Activated CD4-positive, alpha-beta T cell treated with anti-CD3 and anti-CD28 coated beads, Interleukin-2, amount 10 ng/mL, durations not matched to agents 7 days and 5 days (primary cell): ENCODE data around the gene MCRIP1. TPM values are rescaled to one million over a fixed set of nuclear protein-coding genes. Genes with fewer than 3 reads are reported as not detected.

Experiments used
- CTCF ChIA-PET: fragments of 350-600 bp; sonication (Branson Sonifier 250); formaldehyde crosslinking; loops from one replicate; lab custom pipeline; 2021; ENCODE audit warnings: antibody characterized with exemption; lab: Charles Lee
- POLR2A ChIA-PET: fragments of 350-600 bp; sonication (Branson Sonifier 250); formaldehyde crosslinking; loops from one replicate; lab custom pipeline; 2021; ENCODE audit warnings: antibody characterized with exemption; lab: Charles Lee
- DNase-seq: peaks from one replicate; pipeline ENCODE4 v3.0.0-alpha.2; 2020
- H3K27ac Mint-ChIP-seq: one replicate; pipeline ENCODE4 v1.8.0; 2021; ENCODE audit warnings: mild to moderate bottlenecking, moderate library complexity, mixed read lengths
- H3K27me3 Mint-ChIP-seq: one replicate; pipeline ENCODE4 v1.8.0; 2021; ENCODE audit warnings: mixed read lengths
- H3K36me3 Mint-ChIP-seq: one replicate; pipeline ENCODE4 v1.8.0; 2021; ENCODE audit warnings: low read depth, mixed read lengths
- H3K4me1 Mint-ChIP-seq: one replicate; pipeline ENCODE4 v1.8.0; 2021; ENCODE audit warnings: mixed read lengths
- H3K4me3 Mint-ChIP-seq: one replicate; pipeline ENCODE4 v1.8.0; 2021; ENCODE audit warnings: mild to moderate bottlenecking, moderate library complexity, mixed read lengths
- H3K9me3 Mint-ChIP-seq: one replicate; pipeline ENCODE4 v1.8.0; 2021; ENCODE audit warnings: mixed read lengths
- total RNA-seq, 2 experiments: library from RNA; stranded (reverse); gene quantifications; one replicate each; pipeline ENCODE4 v1.2.3, GENCODE V29; 2021

The MCRIP1 gene
- total RNA-seq, 2 experiments from 2014 or later, result 45.7 to 47.8 TPM

DNA sequence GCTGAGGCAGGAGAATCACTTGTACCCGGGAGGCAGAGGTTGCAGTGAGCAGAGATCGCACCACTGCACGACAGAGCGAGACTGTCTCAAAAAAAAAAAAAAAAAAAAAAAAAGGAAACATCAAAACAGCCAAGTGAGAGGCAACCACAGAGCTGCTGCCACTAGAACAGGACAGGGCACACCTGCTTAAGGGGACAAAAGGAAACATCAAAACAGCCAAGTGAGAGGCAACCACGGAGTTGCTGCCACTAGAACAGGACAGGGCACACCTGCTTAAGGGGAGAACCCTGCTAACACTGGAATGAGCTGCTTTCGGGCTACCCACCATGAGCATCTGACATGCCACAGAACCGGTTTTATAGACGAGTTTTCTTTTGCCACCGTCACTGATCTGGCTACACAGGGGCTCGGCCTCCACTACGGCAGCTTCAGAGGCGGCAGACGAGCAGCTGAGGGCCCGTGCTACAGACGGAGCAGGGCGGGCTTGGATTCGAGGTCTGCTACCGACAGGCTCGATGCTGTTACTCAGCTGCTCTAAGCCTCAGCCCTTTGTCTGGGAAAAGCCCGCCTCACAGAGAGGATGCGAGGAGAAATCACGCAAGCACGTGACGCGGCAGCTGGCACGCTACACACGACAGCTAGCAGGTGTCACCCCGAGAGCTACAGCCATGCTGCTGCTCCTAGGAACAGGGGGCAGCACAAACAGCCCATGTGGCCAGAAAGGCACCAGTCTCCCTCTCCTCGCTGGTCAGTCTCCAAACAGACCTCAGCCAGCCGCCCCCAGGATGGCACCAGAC lies 25.3 kb upstream of the MCRIP1 start:
- H3K4me3 Mint-ChIP-seq, result peak overlapping the region; percentile 91
- no peaks in the 10 kb centered on the region for H3K27me3 Mint-ChIP-seq
- H3K36me3 Mint-ChIP-seq, result peaks cover 51% of the 10 kb centered on the region
- peak overlapping the region; percentile 62 for H3K27ac Mint-ChIP-seq
- no peak for DNase-seq
- ChIA-PET POLR2A (no interaction called here), CTCF (interaction anchor here (0.6 to 1.1 kb wide), 2 partner anchors 16 to 21 kb away, joined by 3 to 5 read pairs; no protein-coding TSS in a partner anchor)
- no peaks in the 10 kb centered on the region for H3K9me3 Mint-ChIP-seq
- peaks cover 35% of the 10 kb centered on the region for H3K4me1 Mint-ChIP-seq

DNA sequence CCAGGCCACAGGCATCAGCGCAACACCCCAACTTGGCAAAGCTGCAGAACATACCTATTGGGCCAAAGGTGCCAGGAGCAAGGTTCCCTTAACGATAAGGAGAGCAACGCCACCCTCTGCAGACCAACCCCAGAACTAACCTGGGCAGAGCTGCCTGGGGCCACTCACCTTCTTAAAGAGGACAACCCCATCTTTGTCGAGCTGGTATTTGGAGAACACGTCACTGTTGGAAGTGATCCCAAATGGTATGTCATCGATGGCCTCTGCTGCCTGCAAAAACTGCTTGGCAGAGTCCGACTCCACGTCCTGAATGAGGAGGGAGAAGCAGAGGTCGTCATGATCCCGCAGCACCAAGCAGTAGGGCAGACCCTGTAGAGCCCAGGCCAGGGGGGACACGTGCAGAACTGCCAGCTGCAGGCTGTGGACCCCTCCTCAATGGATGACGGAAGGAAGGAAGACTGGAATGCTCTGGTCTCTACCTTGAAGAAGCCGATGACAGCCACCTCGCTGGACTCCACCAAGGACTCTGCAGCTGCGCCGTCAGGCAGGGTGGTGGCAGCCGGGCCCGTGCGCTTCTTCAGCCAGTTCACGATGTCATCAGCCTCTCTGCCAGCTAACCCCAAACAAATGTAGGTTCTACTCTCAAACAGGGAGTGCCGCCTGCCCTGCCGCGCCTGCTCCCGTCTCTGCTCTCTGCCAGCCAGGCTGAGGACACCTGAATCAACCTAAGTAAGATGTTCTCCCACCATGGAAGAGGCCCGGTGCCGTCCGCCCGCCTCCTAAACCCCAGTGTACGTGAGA lies 22.1 kb upstream of the MCRIP1 start:
- no peak overlapping the region for H3K4me3 Mint-ChIP-seq
- no peak overlapping the region for H3K27ac Mint-ChIP-seq
- H3K36me3 Mint-ChIP-seq, result peaks cover 61% of the 10 kb centered on the region
- no peak for DNase-seq
- CTCF ChIA-PET, result interaction anchor here (0.6 to 1.2 kb wide), 6 partner anchors 12 to 941 kb away, joined by 3 to 6 read pairs (median 3); partner anchors contain the start of gene ARL16
- H3K9me3 Mint-ChIP-seq, result no peaks in the 10 kb centered on the region
- H3K27me3 Mint-ChIP-seq, result no peaks in the 10 kb centered on the region
- POLR2A ChIA-PET, result no interaction called here
- H3K4me1 Mint-ChIP-seq, result peaks cover 25% of the 10 kb centered on the region

DNA sequence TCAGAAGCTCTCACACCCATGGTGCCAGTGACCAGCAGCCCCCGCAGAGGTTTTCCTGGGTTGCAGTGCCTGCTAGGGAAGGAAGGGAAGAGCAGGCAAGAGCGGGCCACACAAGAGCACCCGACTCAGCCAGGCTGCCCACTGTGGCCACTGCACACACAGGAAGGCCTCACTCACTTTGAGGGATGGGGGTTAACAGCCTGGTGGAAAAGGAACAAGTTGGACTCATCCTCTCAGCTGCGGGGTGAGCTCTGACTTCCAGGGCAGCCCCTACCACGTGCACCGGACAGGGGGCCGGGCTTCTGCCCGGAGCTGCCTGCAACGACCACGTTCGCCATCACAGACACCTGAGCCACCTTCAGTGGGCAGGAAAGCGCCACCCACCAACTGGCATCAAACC lies 19.1 kb upstream of the MCRIP1 start:
- peaks cover 40% of the 10 kb centered on the region for H3K36me3 Mint-ChIP-seq
- no peaks in the 10 kb centered on the region for H3K27me3 Mint-ChIP-seq
- no peak overlapping the region for H3K4me3 Mint-ChIP-seq
- ChIA-PET POLR2A (no interaction called here), CTCF (no interaction called here)
- no peak for DNase-seq
- no peak overlapping the region for H3K27ac Mint-ChIP-seq
- H3K9me3 Mint-ChIP-seq, result no peaks in the 10 kb centered on the region
- H3K4me1 Mint-ChIP-seq, result peaks cover 6% of the 10 kb centered on the region

DNA sequence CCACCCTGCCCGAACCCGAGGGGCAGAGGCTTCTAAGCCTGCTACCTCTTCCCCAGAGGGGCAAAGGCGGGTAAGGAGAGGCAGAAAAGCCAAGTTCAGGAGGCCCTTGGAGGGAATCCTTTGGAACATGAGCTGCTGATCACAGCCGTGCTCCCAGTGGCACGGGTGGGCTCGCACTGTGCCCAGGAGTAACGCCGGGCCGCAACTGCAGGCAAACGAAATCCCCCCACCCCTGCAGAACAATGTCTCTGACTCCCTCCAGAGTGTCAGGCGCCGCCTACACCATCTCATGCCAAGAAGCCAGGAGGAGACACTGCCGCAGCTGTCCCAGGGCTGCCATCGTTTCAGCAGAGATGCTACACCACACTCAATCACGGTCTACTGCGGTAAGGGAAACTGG lies 18.3 kb upstream of the MCRIP1 start:
- peaks cover 5% of the 10 kb centered on the region for H3K4me1 Mint-ChIP-seq
- H3K27ac Mint-ChIP-seq, result no peak overlapping the region
- CTCF ChIA-PET, result no interaction called here
- no peaks in the 10 kb centered on the region for H3K9me3 Mint-ChIP-seq
- H3K36me3 Mint-ChIP-seq, result peaks cover 41% of the 10 kb centered on the region
- POLR2A ChIA-PET, result no interaction called here
- no peak for DNase-seq
- no peak overlapping the region for H3K4me3 Mint-ChIP-seq
- H3K27me3 Mint-ChIP-seq, result no peaks in the 10 kb centered on the region

DNA sequence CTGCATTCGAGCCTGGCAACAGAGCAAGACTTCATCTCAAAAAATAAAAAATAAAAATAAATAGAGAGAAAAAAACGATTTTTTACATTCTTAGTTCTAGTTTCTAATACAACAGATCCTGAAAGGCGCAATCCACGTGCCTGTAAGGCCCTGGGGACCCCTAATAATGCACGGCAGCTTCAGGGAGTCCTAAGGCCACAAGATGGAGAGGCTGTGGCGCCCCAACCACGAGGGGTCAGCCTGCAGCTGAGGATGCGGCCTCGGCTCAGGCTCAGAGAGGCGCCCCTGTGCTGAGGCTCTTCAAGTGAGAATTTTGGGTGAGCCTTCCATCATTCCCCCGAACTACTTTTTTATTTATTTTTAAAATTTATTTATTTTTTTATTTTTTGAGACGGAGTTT lies 16.4 kb upstream of the MCRIP1 start:
- H3K4me3 Mint-ChIP-seq, result no peak overlapping the region
- no peak for DNase-seq
- H3K27me3 Mint-ChIP-seq, result no peaks in the 10 kb centered on the region
- H3K27ac Mint-ChIP-seq, result no peak overlapping the region
- ChIA-PET POLR2A (no interaction called here), CTCF (interaction anchor here (0.7 kb wide), 1 partner anchor 12 kb away, joined by 3 read pairs; no protein-coding TSS in a partner anchor)
- H3K4me1 Mint-ChIP-seq, result no peaks in the 10 kb centered on the region
- no peaks in the 10 kb centered on the region for H3K9me3 Mint-ChIP-seq
- peaks cover 39% of the 10 kb centered on the region for H3K36me3 Mint-ChIP-seq

DNA sequence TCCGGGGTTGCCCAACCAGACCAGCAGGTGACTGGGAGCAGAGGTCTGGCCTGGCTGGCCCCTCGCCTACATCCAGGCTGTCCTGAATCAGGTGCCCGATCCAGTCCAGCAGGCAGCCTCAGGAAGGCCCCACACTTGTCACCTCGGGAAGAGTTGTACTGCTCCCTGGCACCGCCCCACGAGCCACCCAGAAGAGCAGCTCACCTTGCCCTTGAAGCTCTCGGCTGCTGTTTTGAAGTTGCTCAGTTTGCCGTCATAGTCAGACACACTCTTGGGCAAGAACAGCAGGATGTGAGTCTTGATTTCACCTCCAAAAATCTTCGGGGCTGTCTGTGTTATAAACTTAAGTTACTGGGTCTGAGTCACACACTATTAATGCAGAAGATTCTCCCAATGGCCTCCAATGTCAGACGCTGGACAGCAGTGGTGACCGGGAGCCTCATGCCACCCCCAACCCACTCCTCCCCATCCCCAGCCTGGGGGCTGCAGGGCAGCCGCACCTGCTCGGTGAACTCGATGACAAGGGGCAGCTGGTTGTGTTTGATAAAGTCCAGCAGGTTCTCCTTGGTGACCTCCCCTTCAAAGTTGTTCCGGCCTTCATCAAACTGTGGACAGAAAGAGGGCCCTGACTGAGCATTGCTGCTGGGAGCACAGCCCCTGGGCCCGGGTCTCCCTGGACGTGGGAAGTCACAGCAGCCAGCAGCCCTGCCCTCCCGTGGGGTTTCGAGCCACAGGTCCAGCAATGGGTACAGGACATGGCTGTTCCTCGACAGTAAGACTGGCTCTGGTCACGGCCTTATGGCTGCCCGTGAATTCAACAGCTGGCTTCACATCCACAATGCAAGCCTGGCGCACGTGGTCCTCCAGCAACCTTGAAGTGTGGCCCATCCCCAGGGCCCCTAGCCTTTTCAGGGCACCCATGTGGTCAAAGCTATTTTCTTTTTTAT lies 13.9 kb upstream of the MCRIP1 start:
- H3K4me3 Mint-ChIP-seq, result no peak overlapping the region
- POLR2A ChIA-PET, result no interaction called here
- peaks cover 35% of the 10 kb centered on the region for H3K36me3 Mint-ChIP-seq
- CTCF ChIA-PET, result no interaction called here
- H3K27me3 Mint-ChIP-seq, result no peaks in the 10 kb centered on the region
- no peak for DNase-seq
- H3K9me3 Mint-ChIP-seq, result no peaks in the 10 kb centered on the region
- no peaks in the 10 kb centered on the region for H3K4me1 Mint-ChIP-seq
- H3K27ac Mint-ChIP-seq, result no peak overlapping the region

DNA sequence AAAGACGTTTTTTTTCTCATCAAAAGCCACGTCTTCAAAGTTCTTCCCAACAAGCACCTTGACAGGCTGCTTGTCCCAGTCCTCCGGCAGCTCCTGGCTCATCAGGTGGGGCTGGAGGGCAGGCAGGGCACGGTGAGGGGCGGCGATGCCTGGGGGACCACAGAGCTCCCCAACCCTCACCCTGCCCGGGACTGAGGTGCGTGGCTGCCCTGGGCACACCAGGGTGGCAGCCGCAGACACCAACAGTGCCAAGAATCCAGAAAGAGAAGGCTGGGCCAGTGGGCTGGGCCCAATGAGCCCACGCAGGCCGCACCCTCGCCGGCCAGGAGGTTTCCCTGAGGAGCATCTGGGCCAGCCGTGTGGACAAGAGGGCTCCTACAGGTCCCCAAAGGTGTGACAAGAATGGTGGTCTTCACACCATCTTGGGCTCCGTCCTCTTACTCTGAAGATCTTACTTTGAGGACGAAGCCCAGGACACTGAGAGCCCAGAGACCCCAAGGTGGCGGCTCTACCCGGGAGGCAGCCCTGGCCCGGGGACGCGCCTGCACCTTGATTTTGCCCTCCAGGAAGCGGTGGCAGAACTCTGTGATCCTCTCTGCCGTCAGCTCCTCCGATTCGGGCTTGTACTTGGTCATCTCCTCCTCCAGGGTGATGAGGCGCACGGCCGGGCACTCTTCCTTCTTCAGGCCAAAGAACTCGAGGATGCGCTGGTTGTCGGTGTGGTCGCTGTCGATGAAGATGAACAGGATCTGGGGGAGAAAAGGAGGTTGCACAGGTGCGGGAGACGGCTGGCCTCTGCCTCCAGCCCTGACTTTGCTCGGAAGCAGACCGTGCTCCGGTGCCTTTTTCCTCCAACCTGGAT lies 13.0 kb upstream of the MCRIP1 start:
- ChIA-PET CTCF (no interaction called here), POLR2A (no interaction called here)
- H3K27ac Mint-ChIP-seq, result no peak overlapping the region
- no peaks in the 10 kb centered on the region for H3K9me3 Mint-ChIP-seq
- H3K4me3 Mint-ChIP-seq, result no peak overlapping the region
- no peaks in the 10 kb centered on the region for H3K27me3 Mint-ChIP-seq
- no peaks in the 10 kb centered on the region for H3K4me1 Mint-ChIP-seq
- peaks cover 26% of the 10 kb centered on the region for H3K36me3 Mint-ChIP-seq
- DNase-seq, result no peak

DNA sequence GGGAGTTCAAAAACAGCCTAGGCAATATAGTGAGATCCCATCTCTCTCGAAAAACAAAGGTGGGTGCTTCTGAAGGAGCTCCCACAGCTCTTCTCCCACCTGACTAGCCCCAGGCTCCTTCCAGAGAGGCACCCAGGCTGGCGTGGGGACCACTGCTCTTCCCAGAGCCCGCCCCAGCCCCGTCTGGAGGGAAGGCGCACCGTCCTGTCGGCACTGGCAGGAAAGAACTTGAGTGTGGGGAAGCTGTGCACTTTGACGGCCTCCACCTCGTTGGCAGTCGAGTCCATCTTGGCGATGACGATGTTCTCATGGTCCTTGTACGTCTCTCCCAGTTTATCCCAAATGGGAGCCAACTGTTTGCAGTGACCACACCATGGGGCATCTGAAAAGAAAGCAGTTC lies 12.3 kb upstream of the MCRIP1 start:
- no peaks in the 10 kb centered on the region for H3K27me3 Mint-ChIP-seq
- no peak overlapping the region for H3K4me3 Mint-ChIP-seq
- ChIA-PET POLR2A (no interaction called here), CTCF (no interaction called here)
- peaks cover 24% of the 10 kb centered on the region for H3K36me3 Mint-ChIP-seq
- DNase-seq, result no peak
- no peaks in the 10 kb centered on the region for H3K9me3 Mint-ChIP-seq
- H3K4me1 Mint-ChIP-seq, result no peaks in the 10 kb centered on the region
- H3K27ac Mint-ChIP-seq, result no peak overlapping the region

DNA sequence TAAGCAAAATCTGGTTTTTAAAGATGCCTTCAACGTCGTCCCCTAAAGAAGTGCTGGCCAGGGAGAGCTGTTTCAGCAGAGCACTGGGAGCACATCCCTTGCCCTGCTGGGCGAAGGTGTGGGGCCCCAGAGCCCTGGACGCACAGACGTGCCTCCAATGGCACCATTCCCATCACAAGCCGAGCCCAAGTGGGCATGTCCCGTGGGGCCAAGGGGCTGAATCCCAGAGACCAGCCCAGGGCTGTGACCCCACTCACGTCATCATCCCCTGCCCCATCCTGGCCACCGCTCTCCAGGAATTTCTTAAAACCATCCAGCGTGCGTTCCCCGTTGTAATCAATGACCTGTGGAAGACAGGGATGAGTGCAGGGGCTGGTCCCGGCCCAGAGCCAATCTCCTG lies 11.8 kb upstream of the MCRIP1 start:
- Mint-ChIP-seq H3K9me3 (no peaks in the 10 kb centered on the region), H3K4me3 (no peak overlapping the region), H3K27ac (peak overlapping the region; percentile 73), H3K4me1 (no peaks in the 10 kb centered on the region), H3K27me3 (no peaks in the 10 kb centered on the region), H3K36me3 (peaks cover 24% of the 10 kb centered on the region)
- DNase-seq, result no peak
- ChIA-PET CTCF (no interaction called here), POLR2A (no interaction called here)

DNA sequence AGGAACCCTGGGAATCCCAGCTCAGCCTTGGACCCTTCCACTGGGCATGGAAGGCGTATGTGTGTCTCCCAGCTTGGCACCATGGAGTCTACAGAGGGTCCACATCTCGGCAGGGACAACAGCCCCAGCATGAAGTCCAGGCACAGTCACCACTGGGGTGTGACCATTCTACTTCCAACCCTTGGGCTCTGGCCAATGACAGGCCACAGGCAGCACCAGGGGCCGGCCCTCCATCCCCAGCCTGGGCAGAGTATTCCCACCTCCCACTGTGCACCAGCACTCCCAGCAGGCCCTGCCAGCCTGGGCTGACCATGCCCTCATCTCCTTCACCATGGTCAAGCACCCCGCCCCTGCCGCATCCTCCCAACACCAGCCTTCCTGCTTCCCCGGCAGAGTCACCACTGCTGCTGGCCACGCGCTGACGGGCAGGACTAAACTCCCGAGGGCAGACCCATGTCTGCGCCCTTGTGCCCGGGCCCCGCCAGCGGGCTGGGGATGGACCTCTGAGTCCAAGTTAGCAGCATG lies 11.3 kb upstream of the MCRIP1 start:
- ChIA-PET POLR2A (no interaction called here), CTCF (no interaction called here)
- H3K36me3 Mint-ChIP-seq, result peaks cover 24% of the 10 kb centered on the region
- H3K4me1 Mint-ChIP-seq, result no peaks in the 10 kb centered on the region
- no peaks in the 10 kb centered on the region for H3K27me3 Mint-ChIP-seq
- H3K4me3 Mint-ChIP-seq, result no peak overlapping the region
- no peaks in the 10 kb centered on the region for H3K9me3 Mint-ChIP-seq
- DNase-seq, result no peak
- H3K27ac Mint-ChIP-seq, result peak overlapping the region; percentile 73

DNA sequence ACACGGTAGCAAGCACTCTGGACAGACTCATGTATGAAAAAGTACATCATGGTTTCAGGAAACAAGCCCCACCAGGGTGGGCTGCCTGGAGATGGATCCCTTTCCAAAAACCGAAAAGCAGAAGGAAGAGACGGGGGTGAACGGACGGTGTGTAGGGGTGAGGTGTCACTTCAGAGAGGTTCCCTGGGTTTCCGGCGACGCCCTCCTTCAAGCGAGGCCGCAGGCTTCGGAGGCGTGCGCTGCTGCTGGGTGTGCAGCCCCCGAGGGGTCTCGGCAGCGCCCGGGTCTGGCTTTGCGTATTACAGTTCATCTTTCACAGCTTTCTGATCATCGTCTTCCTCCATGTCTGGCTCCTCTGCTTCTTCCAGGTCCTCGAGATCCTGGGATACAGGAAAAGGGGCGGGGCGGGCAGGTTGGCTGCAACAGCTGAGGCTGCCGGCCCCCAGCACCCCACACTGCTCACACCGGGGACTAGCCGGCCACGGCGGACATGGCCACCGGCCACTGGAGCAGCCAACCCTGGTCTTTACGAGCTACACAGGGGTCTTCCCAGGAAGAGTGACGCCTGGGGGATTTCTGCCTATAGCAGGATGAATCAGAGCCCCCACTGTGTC lies 10.7 kb upstream of the MCRIP1 start:
- H3K27me3 Mint-ChIP-seq, result no peaks in the 10 kb centered on the region
- POLR2A ChIA-PET, result no interaction called here
- DNase-seq, result no peak
- H3K4me1 Mint-ChIP-seq, result no peaks in the 10 kb centered on the region
- H3K9me3 Mint-ChIP-seq, result no peaks in the 10 kb centered on the region
- CTCF ChIA-PET, result no interaction called here
- H3K27ac Mint-ChIP-seq, result peak overlapping the region; percentile 5
- peaks cover 24% of the 10 kb centered on the region for H3K36me3 Mint-ChIP-seq
- H3K4me3 Mint-ChIP-seq, result no peak overlapping the region
